Neural cell (in vitro differentiated cells): ENCODE results near the gene VAV3. TPM values are rescaled to one million over a fixed set of nuclear protein-coding genes. Genes with fewer than 3 reads are reported as not detected.

ENCODE experiments used
- H2AFZ ChIP-seq: fragments of 200-600, 300-800 bp; sonication (generic), shearing (Covaris generic); 2 replicates; pipeline ENCODE4 v1.6.0; 2014; ENCODE audit warnings: low read depth, mild to moderate bottlenecking, antibody characterized with exemption, low read length, moderate library complexity
- H3F3A ChIP-seq: fragments of 200-600 bp; shearing (Covaris generic); 2 replicates; pipeline ENCODE4 v1.6.1; 2016; ENCODE audit warnings: mild to moderate bottlenecking, moderate library complexity, mixed read lengths, antibody characterized with exemption, low read length; ENCODE audit not compliant: insufficient read depth, poor library complexity, severe bottlenecking
- H3K27ac ChIP-seq: fragments of 200-600, 300-800 bp; sonication (generic), shearing (Covaris generic); 2 replicates; pipeline ENCODE4 v1.5.1; 2014; ENCODE audit warnings: mild to moderate bottlenecking, low read length, moderate library complexity
- H3K27me3 ChIP-seq: fragments of 300-800, 200-600 bp; sonication (generic), shearing (Covaris generic); 2 replicates; pipeline ENCODE4 v1.6.0; 2014; ENCODE audit warnings: mild to moderate bottlenecking, low read depth, low read length, moderate library complexity; ENCODE audit not compliant: insufficient read depth
- H3K36me3 ChIP-seq: fragments of 300-800, 200-600 bp; sonication (generic), shearing (Covaris generic); 2 replicates; pipeline ENCODE4 v1.5.1; 2014; ENCODE audit warnings: mild to moderate bottlenecking, antibody characterized with exemption, low read length, moderate library complexity; ENCODE audit not compliant: insufficient read depth
- H3K4me2 ChIP-seq: fragments of 300-800, 200-600 bp; sonication (generic), shearing (Covaris generic); 2 replicates; pipeline ENCODE4 v1.6.0; 2014; ENCODE audit warnings: mild to moderate bottlenecking, low read length
- H3K4me3 ChIP-seq: fragments of 300-800, 200-600 bp; sonication (generic), shearing (Covaris generic); 2 replicates; pipeline ENCODE4 v1.5.1; 2014; ENCODE audit warnings: mild to moderate bottlenecking, low read length, moderate library complexity
- H3K79me2 ChIP-seq: fragments of 200-600 bp; shearing (Covaris generic); replicated peaks from 2 replicates; pipeline ENCODE4 v1.6.0; 2014; ENCODE audit warnings: mild to moderate bottlenecking, low read length, moderate library complexity; ENCODE audit not compliant: insufficient read depth
- H3K9ac ChIP-seq: fragments of 300-800, 200-600 bp; sonication (generic), shearing (Covaris generic); 2 replicates; pipeline ENCODE4 v1.6.1; 2016; ENCODE audit warnings: mild to moderate bottlenecking, low read length, mixed read lengths
- H3K9me2 ChIP-seq: fragments of 200-600 bp; shearing (Covaris generic); 2 replicates; pipeline ENCODE4 v1.6.1; 2016; ENCODE audit warnings: mild to moderate bottlenecking, low read length, mixed read lengths; ENCODE audit not compliant: insufficient read depth
- H3K9me3 ChIP-seq: fragments of 200-600, 300-800 bp; sonication (generic), shearing (Covaris generic); 2 replicates; pipeline ENCODE4 v1.6.1; 2016; ENCODE audit warnings: mild to moderate bottlenecking, mixed run types, low read length, moderate library complexity, mixed read lengths
- H4K20me1 ChIP-seq: fragments of 200-600 bp; shearing (Covaris generic); 2 replicates; pipeline ENCODE4 v1.6.1; 2016; ENCODE audit warnings: mild to moderate bottlenecking, mixed run types; ENCODE audit not compliant: insufficient read depth
- CTCF ChIP-seq: fragments of 450-650 bp; IDR thresholded peaks from 2 replicates; pipeline ENCODE4 v1.5.1; 2014; ENCODE audit warnings: antibody characterized with exemption, mild to moderate bottlenecking, moderate library complexity; ENCODE audit not compliant: poor library complexity, severe bottlenecking
- EP300 ChIP-seq: fragments of 450-650 bp; conservative IDR thresholded peaks from 2 replicates; pipeline ENCODE4 v1.6.1; 2014; ENCODE audit warnings: antibody characterized with exemption, mild to moderate bottlenecking, moderate library complexity; ENCODE audit not compliant: poor library complexity, severe bottlenecking
- EZH2 ChIP-seq: fragments of 200-600, 300-800 bp; shearing (Covaris generic), sonication (generic); IDR thresholded peaks from 2 replicates; pipeline ENCODE4 v1.6.1; 2014; ENCODE audit warnings: antibody characterized with exemption, low read length, borderline replicate concordance, mild to moderate bottlenecking; ENCODE audit not compliant: insufficient read depth, poor library complexity, severe bottlenecking
- MXI1 ChIP-seq: fragments of 450-650 bp; conservative IDR thresholded peaks from 2 replicates; pipeline ENCODE4 v1.6.1; 2014; ENCODE audit warnings: antibody characterized with exemption, mild to moderate bottlenecking; ENCODE audit not compliant: poor library complexity, severe bottlenecking
- POLR2AphosphoS5 ChIP-seq: IDR thresholded peaks from 2 replicates; pipeline ENCODE4 v1.6.1; 2012
- RAD21 ChIP-seq: fragments of 450-650 bp; conservative IDR thresholded peaks from 2 replicates; pipeline ENCODE4 v1.6.1; 2014; ENCODE audit warnings: antibody characterized with exemption, mild to moderate bottlenecking, moderate library complexity
- REST ChIP-seq: IDR thresholded peaks from 2 replicates; pipeline ENCODE4 v1.6.1; 2012; ENCODE audit warnings: borderline replicate concordance
- SMC3 ChIP-seq: fragments of 450-650 bp; conservative IDR thresholded peaks from 2 replicates; pipeline ENCODE4 v1.6.1; 2014; ENCODE audit warnings: antibody characterized with exemption, mild to moderate bottlenecking, moderate library complexity; ENCODE audit not compliant: poor library complexity
- TAF1 ChIP-seq: IDR thresholded peaks from 2 replicates; pipeline ENCODE4 v1.6.1; 2012; ENCODE audit warnings: low read depth
- polyA plus RNA-seq: library from polyadenylated mRNA; depleted of rRNA; stranded (reverse); fragments of >200 nt; gene quantifications from 2 replicates; pipeline ENCODE4 v1.2.3, GENCODE V29; 2014

VAV3 gene
- polyA plus RNA-seq, 1 donor from 2014 or later, result 7.6 TPM

GRCh38 chr1:107807855-107808254 is 157.1 kb downstream of the VAV3 start:
- Histone ChIP-seq H3K4me2 (no peak overlapping the region), H3K9ac (no peak overlapping the region), H3K9me2 (no peaks in the 10 kb centered on the region), H3K27ac (no peak overlapping the region), H3K79me2 (no peaks in the 10 kb centered on the region), H3K9me3 (no peaks in the 10 kb centered on the region), H3K36me3 (no peaks in the 10 kb centered on the region), H4K20me1 (no peaks in the 10 kb centered on the region), H2AFZ (no peak overlapping the region), H3F3A (no peaks in the 10 kb centered on the region), H3K27me3 (no peaks in the 10 kb centered on the region), H3K4me3 (no peak overlapping the region)
- TF ChIP-seq POLR2AphosphoS5 (no peak), SMC3 (no peak), REST (no peak), EZH2 (no peak), RAD21 (no peak)

GRCh38 chr1:107807405-107807804 is 157.6 kb downstream of the VAV3 start:
- Histone ChIP-seq H2AFZ (no peak overlapping the region), H3K9me3 (no peaks in the 10 kb centered on the region), H3K9me2 (no peaks in the 10 kb centered on the region), H4K20me1 (no peaks in the 10 kb centered on the region), H3F3A (no peaks in the 10 kb centered on the region), H3K4me2 (no peak overlapping the region), H3K36me3 (no peaks in the 10 kb centered on the region), H3K79me2 (no peaks in the 10 kb centered on the region), H3K27me3 (no peaks in the 10 kb centered on the region), H3K4me3 (no peak overlapping the region), H3K9ac (no peak overlapping the region), H3K27ac (no peak overlapping the region)
- TF ChIP-seq POLR2AphosphoS5 (no peak), TAF1 (no peak), SMC3 (no peak), EZH2 (no peak), REST (no peak), EP300 (no peak), MXI1 (no peak), RAD21 (no peak), CTCF (no peak)
